IPS-20b (cell line): ENCODE results near the gene MFSD11.
"Not testable (repeated sequence)": the region's sequence is repeated elsewhere in the genome, so short reads cannot be mapped to it uniquely, and the experiment has no call there.

Experiments used
- H3K27ac ChIP-seq: one replicate; pipeline ENCODE4 v1.5.1; 2013; ENCODE audit warnings: low read length
- H3K27me3 ChIP-seq: 2 replicates; pipeline ENCODE4 v1.6.1; 2013; ENCODE audit warnings: mild to moderate bottlenecking, low read length, inconsistent platforms; ENCODE audit not compliant: insufficient read depth
- H3K36me3 ChIP-seq: 2 replicates; pipeline ENCODE4 v1.6.1; 2013; ENCODE audit warnings: low read depth, mild to moderate bottlenecking, inconsistent platforms, low read length, moderate library complexity; ENCODE audit not compliant: insufficient read depth
- H3K4me1 ChIP-seq: 2 replicates; pipeline ENCODE4 v1.6.1; 2013; ENCODE audit warnings: mild to moderate bottlenecking, control low read depth, inconsistent platforms, low read length, moderate library complexity; ENCODE audit not compliant: insufficient read depth
- H3K4me3 ChIP-seq: 2 replicates; pipeline ENCODE4 v1.5.1; 2013; ENCODE audit warnings: mild to moderate bottlenecking, low read length, inconsistent platforms
- H3K9ac ChIP-seq: 2 replicates; pipeline ENCODE4 v1.6.1; 2013; ENCODE audit warnings: low read depth, mild to moderate bottlenecking, inconsistent platforms, low read length, moderate library complexity
- H3K9me3 ChIP-seq: 2 replicates; pipeline ENCODE4 v1.6.1; 2013; ENCODE audit warnings: mild to moderate bottlenecking, low read depth, low read length, inconsistent platforms; ENCODE audit not compliant: insufficient read depth

Gene MFSD11

GRCh38 chr17:76721463-76721862 is 16.5 kb upstream of the MFSD11 start:
- no peaks in the 10 kb centered on the region for H3K27me3 ChIP-seq
- H3K27ac ChIP-seq, result no peak overlapping the region
- no peaks in the 10 kb centered on the region for H3K4me1 ChIP-seq
- no peaks in the 10 kb centered on the region for H3K9me3 ChIP-seq
- H3K4me3 ChIP-seq, result no peak overlapping the region
- peaks cover 77% of the 10 kb centered on the region for H3K36me3 ChIP-seq
- H3K9ac ChIP-seq, result no peak overlapping the region

- Histone ChIP-seq H3K4me1 (no peaks in the 10 kb centered on the region), H3K27ac (no peak overlapping the region), H3K9ac (no peak overlapping the region), H3K27me3 (no peaks in the 10 kb centered on the region), H3K4me3 (no peak overlapping the region), H3K36me3 (peaks cover 69% of the 10 kb centered on the region), H3K9me3 (no peaks in the 10 kb centered on the region)
These were observed 15.6 kb upstream of the MFSD11 start for GRCh38 chr17:76722279-76722678.

- H3K27me3 ChIP-seq, H3K4me1 ChIP-seq, H3K27ac ChIP-seq, H3K9ac ChIP-seq, H3K4me3 ChIP-seq, H3K9me3 ChIP-seq: not testable (repeated sequence)
- peaks cover 66% of the 10 kb centered on the region for H3K36me3 ChIP-seq
These were observed 14.9 kb upstream of the MFSD11 start for GRCh38 chr17:76722977-76723376.

GRCh38 chr17:76723812-76724211 is 14.1 kb upstream of the MFSD11 start:
- H3K27me3 ChIP-seq, result no peaks in the 10 kb centered on the region
- peaks cover 57% of the 10 kb centered on the region for H3K36me3 ChIP-seq
- no peaks in the 10 kb centered on the region; the same call in 1 of the 2 replicates for H3K4me1 ChIP-seq
- H3K4me3 ChIP-seq, result no peak overlapping the region
- H3K9me3 ChIP-seq, result no peaks in the 10 kb centered on the region
- no peak overlapping the region for H3K9ac ChIP-seq
- H3K27ac ChIP-seq, result no peak overlapping the region

- H3K27ac ChIP-seq, result no peak overlapping the region
- peaks cover 49% of the 10 kb centered on the region for H3K36me3 ChIP-seq
- H3K4me3 ChIP-seq, result peak overlapping the region; percentile 63
- H3K9me3 ChIP-seq, result no peaks in the 10 kb centered on the region
- H3K4me1 ChIP-seq, result no peaks in the 10 kb centered on the region; the same call in 1 of the 2 replicates
- H3K27me3 ChIP-seq, result no peaks in the 10 kb centered on the region
- H3K9ac ChIP-seq, result peak overlapping the region; percentile 70; the same call in 1 of the 2 replicates
These were observed 12.2 kb upstream of the MFSD11 start for GRCh38 chr17:76725580-76726230.

- H3K4me3 ChIP-seq, result peak within 1 kb of the TSS; percentile 85
- H3K27ac ChIP-seq, result peak within 1 kb of the TSS; percentile 89
- H3K27me3 ChIP-seq, result no peaks in the 10 kb centered on the region
- H3K36me3 ChIP-seq, result peaks cover 46% of the 10 kb centered on the region
- no peaks in the 10 kb centered on the region for H3K9me3 ChIP-seq
- no peaks in the 10 kb centered on the region; the same call in 1 of the 2 replicates for H3K4me1 ChIP-seq
- peak within 1 kb of the TSS; percentile 95 for H3K9ac ChIP-seq
These were observed 11.6 kb upstream of the MFSD11 start, which contains the start of gene JMJD6 for GRCh38 chr17:76726231-76726775. JMJD6 (minus strand) TSS chr17:76726606; CDS start chr17:76726475, 131 bp downstream.

GRCh38 chr17:76726776-76727718 is 10.9 kb upstream of the MFSD11 start, which contains the start of gene METTL23:
METTL23 (plus strand) TSS chr17:76726839; CDS start chr17:76729711, 2,872 bp downstream.
- Histone ChIP-seq H3K27ac (peak within 1 kb of the TSS; percentile 89), H3K4me3 (peak within 1 kb of the TSS; percentile 85), H3K4me1 (no peaks in the 10 kb centered on the region; the same call in 1 of the 2 replicates), H3K9me3 (no peaks in the 10 kb centered on the region), H3K9ac (peak within 1 kb of the TSS; percentile 95), H3K27me3 (no peaks in the 10 kb centered on the region), H3K36me3 (peaks cover 46% of the 10 kb centered on the region)

- Histone ChIP-seq H3K27ac (no peak overlapping the region), H3K9me3 (no peaks in the 10 kb centered on the region), H3K4me3 (peak overlapping the region; percentile 85), H3K36me3 (peaks cover 49% of the 10 kb centered on the region), H3K4me1 (no peaks in the 10 kb centered on the region; the same call in 1 of the 2 replicates), H3K27me3 (no peaks in the 10 kb centered on the region), H3K9ac (peak overlapping the region; percentile 95; the same call in 1 of the 2 replicates)
These were observed 10.0 kb upstream of the MFSD11 start for GRCh38 chr17:76727745-76728456.

- not testable (repeated sequence) for H3K27me3 ChIP-seq, H3K4me3 ChIP-seq
These were observed 5.9 kb upstream of the MFSD11 start for GRCh38 chr17:76731800-76732733.

GRCh38 chr17:76732734-76733617 is 4.9 kb upstream of the MFSD11 start:
- Histone ChIP-seq H3K4me1 (peaks cover 6% of the 10 kb centered on the region; the same call in 1 of the 2 replicates), H3K27ac (no peak overlapping the region), H3K9me3 (no peaks in the 10 kb centered on the region), H3K36me3 (peaks cover 63% of the 10 kb centered on the region), H3K9ac (no peak overlapping the region), H3K27me3 (no peaks in the 10 kb centered on the region), H3K4me3 (peak overlapping the region; percentile 92)

More at GRCh38 chr17:76731800-76732733, 5.9 kb upstream of the MFSD11 start:
- H3K4me1 ChIP-seq, H3K9ac ChIP-seq, H3K9me3 ChIP-seq, H3K27ac ChIP-seq: not testable (repeated sequence)
- H3K36me3 ChIP-seq, result peaks cover 63% of the 10 kb centered on the region
